Esophagus squamous epithelium (tissue), 5 donors: Measurements from ENCODE around the gene FHIT. TPM values are rescaled to one million over a fixed set of nuclear protein-coding genes. Genes with fewer than 3 reads are reported as not detected.

Experiments
- DNase-seq: peaks from one replicate; lab custom pipeline; 2025; lab: John Stamatoyannopoulos, UW
- H3K27ac ChIP-seq, 4 donors: fragments of 200-600 bp; sonication (generic); one replicate each; pipeline ENCODE4 v1.5.1; 2016 to 2019; ENCODE audit warnings: mild to moderate bottlenecking in 1 of 4
- H3K27me3 ChIP-seq, 4 donors: fragments of 200-600 bp; sonication (generic); 1 replicate in 3 of 4; 2 replicates in 1 of 4; pipeline versions ENCODE4 v1.5.1 to v1.6.0; 2017 to 2021; ENCODE audit warnings: antibody characterized with exemption in 1 of 4
- H3K36me3 ChIP-seq, 3 donors: fragments of 200-600 bp; sonication (generic); one replicate each; pipeline ENCODE4 v1.5.1; 2016 to 2019
- H3K4me1 ChIP-seq, 3 donors: fragments of 200-600 bp; sonication (generic); one replicate each; pipeline ENCODE4 v1.5.1; 2017 to 2019
- H3K4me3 ChIP-seq, 4 donors: fragments of 200-600 bp; sonication (generic); 1 replicate in 3 of 4; 2 replicates in 1 of 4; pipeline ENCODE4 v1.5.1; 2016 to 2019; ENCODE audit warnings: mild to moderate bottlenecking in 2 of 4, moderate library complexity in 1 of 4
- H3K9me3 ChIP-seq, 3 donors: fragments of 200-600 bp; sonication (generic); one replicate each; pipeline ENCODE4 v1.5.1; 2016 to 2019
- CTCF ChIP-seq, 6 experiments: fragments of 450-650 bp in 4 of 6; fragments of 200-600 bp in 2 of 6; sonication (generic) in 2 of 6; IDR thresholded peaks; one replicate each; pipeline ENCODE4 v1.5.1; 2016 to 2019; ENCODE audit warnings: antibody characterized with exemption in 6 of 6, mild to moderate bottlenecking in 4 of 6, moderate library complexity in 4 of 6
- POLR2A ChIP-seq, 4 donors: fragments of 450-650 bp; IDR thresholded peaks; one replicate each; pipeline ENCODE4 v1.6.1; 2017; ENCODE audit warnings: antibody characterized with exemption in 4 of 4, mild to moderate bottlenecking in 4 of 4, moderate library complexity in 3 of 4
- WGBS, 2 donors: methylation state at CpG; one replicate each; pipeline ENCODE4 v1.1.5; 2018; 5-methylcytosine and 5-hydroxymethylcytosine counted together
- intact Hi-C: fragments of 100-400 bp; cut with DNase I; formaldehyde crosslinking; loops from one replicate; pipeline ENCODE4 v1.15.0; 2022
- total RNA-seq, 4 donors: library from RNA; depleted of rRNA; stranded (reverse); fragments of >200 nt; gene quantifications; one replicate each; pipeline ENCODE4 v1.1.0, GENCODE V29; 2016
- donor health status: DM: yes; HTN: yes; CAD: no.

Gene FHIT
- total RNA-seq, 4 donors from 2014 or later = 0.64 to 5.7 (median 3.1) TPM

DNA sequence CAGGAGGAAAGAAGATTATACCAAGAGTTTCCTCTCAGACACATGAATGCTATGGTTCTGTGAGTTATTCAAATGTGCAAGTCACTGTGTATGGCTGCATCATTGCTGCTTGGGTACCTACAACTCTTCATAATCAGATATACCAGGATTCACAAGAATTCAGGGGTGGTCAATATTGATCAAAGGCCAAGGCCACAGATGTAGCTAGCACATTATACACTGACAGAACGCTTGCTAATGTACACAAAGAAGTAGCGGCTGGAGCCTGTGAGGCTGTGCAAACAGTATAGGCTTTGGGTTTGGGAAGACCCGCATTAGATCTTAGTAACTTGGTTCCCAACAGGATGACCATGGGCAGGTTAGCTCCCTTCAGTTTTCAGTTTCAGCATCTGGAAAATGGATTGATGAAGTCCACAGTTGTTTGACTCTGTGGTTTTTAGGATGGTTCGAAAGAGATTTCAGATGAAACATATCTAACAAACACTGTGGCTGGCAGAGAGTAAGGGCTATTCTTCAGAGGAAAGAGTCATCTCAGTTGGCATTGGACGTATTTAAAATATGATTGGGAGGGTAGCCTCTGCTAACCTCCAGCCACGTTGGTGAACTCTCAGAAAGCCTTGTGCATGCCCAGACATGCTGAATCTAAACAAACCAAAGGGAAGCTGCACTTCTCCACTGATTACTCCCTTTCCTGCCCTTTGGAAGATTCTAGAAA, 1452.7 kb downstream of the FHIT start:
- no peaks in the 10 kb centered on the region for H3K9me3 ChIP-seq
- no peak for TF ChIP-seq CTCF (IDR thresholded peaks at IDR 0.05)
- no peak for TF ChIP-seq POLR2A (IDR thresholded peaks at IDR 0.05)
- no peak for DNase-seq
- H3K4me3 ChIP-seq = no peak overlapping the region
- no peak overlapping the region for H3K27ac ChIP-seq
- no peaks in the 10 kb centered on the region for H3K4me1 ChIP-seq
- WGBS, 2 donors = 75 to 79% methylated on average over 6 of the region's 6 CpGs
- no peaks in the 10 kb centered on the region for H3K36me3 ChIP-seq
- H3K27me3 ChIP-seq = no peaks in the 10 kb centered on the region
- intact Hi-C loops = no loop called here

- WGBS, 2 donors = 91 to 95% methylated on average over 5 of the region's 5 CpGs
- no peak for DNase-seq
- no peak for TF ChIP-seq CTCF (IDR thresholded peaks at IDR 0.05)
- no peak for TF ChIP-seq POLR2A (IDR thresholded peaks at IDR 0.05)
- no peaks in the 10 kb centered on the region for H3K36me3 ChIP-seq
- intact Hi-C loops = no loop called here
- H3K27ac ChIP-seq = no peak overlapping the region
- H3K9me3 ChIP-seq = no peaks in the 10 kb centered on the region
- no peaks in the 10 kb centered on the region for H3K27me3 ChIP-seq
- no peak overlapping the region for H3K4me3 ChIP-seq
- H3K4me1 ChIP-seq = no peaks in the 10 kb centered on the region
These were observed 1453.7 kb downstream of the FHIT start for GRCh38 chr3:59797533-59797932.

GRCh38 chr3:59796456-59796855, 1454.8 kb downstream of the FHIT start:
- Histone ChIP-seq H3K27ac (no peak overlapping the region), H3K36me3 (no peaks in the 10 kb centered on the region), H3K9me3 (no peaks in the 10 kb centered on the region), H3K27me3 (no peaks in the 10 kb centered on the region), H3K4me3 (no peak overlapping the region), H3K4me1 (no peaks in the 10 kb centered on the region)
- TF ChIP-seq CTCF (IDR thresholded peaks at IDR 0.05) (no peak), POLR2A (IDR thresholded peaks at IDR 0.05) (no peak)
- intact Hi-C loops = no loop called here
- 71 to 80% methylated on average over 2 of the region's 2 CpGs for WGBS, 2 donors
- no peak for DNase-seq

- no peaks in the 10 kb centered on the region for H3K36me3 ChIP-seq
- H3K27me3 ChIP-seq = no peaks in the 10 kb centered on the region
- no peaks in the 10 kb centered on the region for H3K9me3 ChIP-seq
- H3K4me3 ChIP-seq = no peak overlapping the region
- 94 to 96% methylated on average over 7 of the region's 7 CpGs for WGBS, 2 donors
- no peak for DNase-seq
- no peak overlapping the region for H3K27ac ChIP-seq
- intact Hi-C loops = no loop called here
- TF ChIP-seq CTCF (IDR thresholded peaks at IDR 0.05) (no peak), POLR2A (IDR thresholded peaks at IDR 0.05) (no peak)
- no peaks in the 10 kb centered on the region for H3K4me1 ChIP-seq
These were observed 1455.5 kb downstream of the FHIT start for GRCh38 chr3:59795756-59796155.

- no peaks in the 10 kb centered on the region for H3K4me1 ChIP-seq
- no peak overlapping the region for H3K4me3 ChIP-seq
- no peaks in the 10 kb centered on the region for H3K36me3 ChIP-seq
- intact Hi-C loops = no loop called here
- 82 to 95% methylated on average over 12 of the region's 12 CpGs for WGBS, 2 donors
- no peak overlapping the region for H3K27ac ChIP-seq
- H3K27me3 ChIP-seq = no peaks in the 10 kb centered on the region
- TF ChIP-seq POLR2A (IDR thresholded peaks at IDR 0.05) = no peak
- TF ChIP-seq CTCF (IDR thresholded peaks at IDR 0.05) = no peak
- no peaks in the 10 kb centered on the region for H3K9me3 ChIP-seq
- no peak for DNase-seq
These were observed 1457.3 kb downstream of the FHIT start for GRCh38 chr3:59793976-59794375.
